ENCODE results near the gene ALPL. TPM values are rescaled to one million over a fixed set of nuclear protein-coding genes. Genes with fewer than 3 reads are reported as not detected.

Gene ALPL
- total RNA-seq, 1 donor from 2014 or later: 13.1 TPM

DNA sequence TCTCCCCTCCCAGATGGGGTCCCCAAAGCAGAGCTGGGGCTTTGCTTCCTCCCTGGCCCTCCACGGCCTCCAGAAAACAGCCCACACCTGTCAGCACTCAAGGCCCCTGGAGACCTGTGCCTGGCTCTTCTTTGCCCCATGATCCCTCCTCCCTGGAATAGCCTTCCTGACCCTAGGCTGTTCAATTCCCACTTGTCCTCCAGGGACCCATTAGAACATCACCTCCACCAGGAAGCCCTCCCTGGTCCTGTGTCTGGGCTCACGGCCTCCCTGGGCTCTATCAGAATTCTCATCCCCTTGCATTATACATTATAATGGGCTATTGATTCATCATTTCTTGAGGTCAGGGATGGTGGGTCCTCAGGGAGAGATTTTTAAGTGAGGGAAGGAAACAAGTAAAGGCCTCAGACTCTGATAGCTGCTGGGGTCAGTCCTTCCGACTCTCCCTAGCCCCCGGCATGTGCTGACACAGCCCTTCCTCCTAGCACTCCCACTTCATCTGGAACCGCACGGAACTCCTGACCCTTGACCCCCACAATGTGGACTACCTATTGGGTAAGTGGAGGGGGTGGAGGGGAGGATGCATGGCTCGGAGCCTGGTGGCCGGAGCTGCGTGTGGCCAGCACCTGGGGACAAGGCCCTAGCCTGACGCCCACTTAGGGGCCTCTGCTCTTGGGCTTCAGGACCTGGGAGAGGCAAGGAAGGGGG lies 60.8 kb downstream of the ALPL start:
- DNase-seq: no peak
- no peak for ATAC-seq
- intact Hi-C loops (cut with micrococcal nuclease): loop anchor here (10.0 kb wide), 1 partner anchor 55 kb away; no protein-coding TSS in a partner anchor

DNA sequence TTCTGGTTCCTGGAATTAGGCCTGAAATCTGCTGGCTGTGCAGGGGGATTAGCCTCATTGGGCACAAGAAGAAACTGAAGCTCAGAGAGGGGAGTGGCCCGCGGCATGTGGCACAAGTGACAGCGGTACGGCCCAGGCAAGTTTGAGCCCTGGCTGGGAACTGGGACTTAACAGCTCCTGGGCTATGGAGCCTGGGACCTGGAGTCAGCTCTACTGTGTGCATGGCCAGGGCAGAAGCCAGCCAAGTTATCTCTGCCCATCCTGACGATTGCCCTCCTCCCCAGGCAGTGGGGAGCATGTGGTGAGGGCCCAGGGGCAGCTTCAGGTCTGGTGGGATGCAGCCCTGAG lies 61.3 kb downstream of the ALPL start:
- no peak for ATAC-seq
- intact Hi-C loops (cut with micrococcal nuclease): loop anchor here (10.0 kb wide), 1 partner anchor 56 kb away; no protein-coding TSS in a partner anchor
- DNase-seq: no peak

DNA sequence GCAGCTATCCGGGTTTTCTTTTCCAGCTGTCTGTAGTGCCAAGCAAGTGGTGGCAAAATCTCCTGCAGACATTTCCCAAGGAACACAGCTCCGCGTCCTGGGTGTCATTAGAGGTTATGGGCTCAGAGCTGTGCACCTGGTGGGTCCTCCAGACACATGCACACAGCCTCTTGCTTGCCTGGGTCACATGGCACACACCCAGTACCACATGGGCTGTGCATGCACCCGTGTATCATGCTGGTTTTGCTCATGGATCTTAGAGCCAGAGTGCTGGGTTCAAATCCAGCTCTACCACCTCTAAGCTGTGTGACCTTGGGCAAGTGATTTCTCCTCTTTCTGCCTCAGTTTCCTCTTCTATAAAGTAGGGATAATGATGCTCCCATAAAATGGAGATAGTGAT lies 61.7 kb downstream of the ALPL start:
- DNase-seq: no peak
- intact Hi-C loops (cut with micrococcal nuclease): loop anchor here (10.0 kb wide), 1 partner anchor 56 kb away; no protein-coding TSS in a partner anchor

DNA sequence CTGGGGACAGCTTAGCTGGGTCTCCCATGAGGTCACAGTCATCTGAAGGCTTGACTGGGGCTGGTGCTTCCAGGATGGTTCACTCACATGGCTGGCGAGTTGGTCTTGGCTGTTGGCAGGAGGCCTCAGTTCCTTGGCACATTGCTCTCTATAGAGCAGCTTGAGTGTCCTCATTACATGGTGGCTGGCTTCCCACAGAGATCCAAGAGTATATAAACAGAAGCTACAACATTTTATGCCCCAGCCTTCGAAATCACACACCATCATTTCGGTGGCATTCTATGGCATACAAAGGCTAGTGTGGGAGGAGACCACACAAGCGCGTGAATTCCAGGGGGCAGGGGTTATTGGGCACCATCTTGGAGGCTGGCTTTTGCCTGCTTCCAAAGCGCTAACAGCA lies 63.0 kb downstream of the ALPL start:
- ATAC-seq: no peak
- intact Hi-C loops (cut with micrococcal nuclease): loop anchor here (10.0 kb wide), 1 partner anchor 57 kb away; no protein-coding TSS in a partner anchor
- no peak for DNase-seq

More for the DNA sequence above, 61.7 kb downstream of the ALPL start:
- no peak for ATAC-seq

DNA sequence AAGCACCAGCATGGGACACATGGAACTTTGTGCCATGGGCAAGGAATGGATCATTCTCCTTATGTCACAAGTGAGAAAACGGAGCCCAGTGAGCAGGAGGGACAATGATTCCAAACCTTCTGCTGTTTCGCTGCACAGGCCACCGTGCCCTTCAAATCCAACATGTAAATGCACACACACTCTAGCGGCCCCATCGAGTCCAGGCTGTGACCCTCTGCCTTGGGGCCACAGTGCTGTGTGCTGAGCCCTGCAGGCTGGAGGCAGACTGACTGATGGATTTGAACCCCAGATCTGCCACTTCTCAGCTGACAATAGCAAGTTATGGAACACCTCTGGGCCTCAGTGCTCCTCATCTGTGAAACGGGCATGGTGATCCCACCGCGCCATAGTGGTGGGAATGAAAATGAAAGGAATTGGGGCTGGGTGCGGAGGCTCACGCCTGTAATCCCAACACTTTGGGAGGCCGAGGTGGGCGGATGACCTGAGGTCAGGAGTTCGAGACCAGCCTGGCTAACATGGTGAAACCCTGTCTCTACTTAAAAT lies 63.6 kb downstream of the ALPL start:
- no peak for DNase-seq
- intact Hi-C loops (cut with micrococcal nuclease): loop anchor here (10.0 kb wide), 1 partner anchor 58 kb away; no protein-coding TSS in a partner anchor

DNA sequence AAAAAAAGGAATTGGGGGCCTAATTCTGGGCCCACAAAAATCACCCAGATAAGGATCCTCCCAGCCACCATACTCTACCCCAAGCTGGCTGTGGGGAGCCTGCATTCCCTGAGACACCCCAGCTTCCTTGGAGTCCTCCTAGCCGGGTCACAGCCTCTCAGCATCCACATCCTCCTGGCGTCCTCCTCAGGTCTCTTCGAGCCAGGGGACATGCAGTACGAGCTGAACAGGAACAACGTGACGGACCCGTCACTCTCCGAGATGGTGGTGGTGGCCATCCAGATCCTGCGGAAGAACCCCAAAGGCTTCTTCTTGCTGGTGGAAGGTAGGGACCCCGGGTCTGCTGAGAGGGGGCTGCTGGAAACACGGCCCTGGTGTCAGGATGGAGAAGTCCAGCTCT lies 64.3 kb downstream of the ALPL start:
- ATAC-seq: peak; percentile 2
- intact Hi-C loops (cut with micrococcal nuclease): loop anchor here (10.0 kb wide), 1 partner anchor 59 kb away; no protein-coding TSS in a partner anchor
- no peak for DNase-seq

More for the DNA sequence above, 63.6 kb downstream of the ALPL start:
- no peak for ATAC-seq

DNA sequence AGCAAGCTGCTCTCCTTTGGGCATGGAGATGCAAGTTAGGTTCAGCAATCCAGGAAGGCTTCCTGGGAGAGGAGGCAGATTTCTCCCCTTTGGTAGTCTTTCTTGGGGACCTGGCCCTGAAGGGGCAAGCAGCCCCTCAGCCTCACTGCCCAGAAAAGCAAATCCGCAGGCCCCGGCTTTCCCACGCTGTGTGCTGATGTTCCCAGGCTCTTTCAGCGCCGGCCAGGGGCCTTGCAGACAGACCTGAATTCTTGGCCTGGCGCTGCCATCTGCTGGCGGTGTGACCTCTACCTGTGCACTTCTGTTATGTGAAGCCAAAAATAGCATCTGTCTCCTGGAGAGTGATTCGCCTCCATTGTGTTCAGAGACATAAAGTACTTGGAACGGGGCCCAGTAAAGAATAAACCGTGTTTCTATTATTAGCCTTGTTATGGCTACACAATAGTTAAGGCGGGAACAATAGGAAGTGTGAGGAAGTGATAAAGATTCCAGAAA lies 64.8 kb downstream of the ALPL start:
- ATAC-seq: peak; percentile 93
- intact Hi-C loops (cut with micrococcal nuclease): loop anchor here (10.0 kb wide), 1 partner anchor 59 kb away; no protein-coding TSS in a partner anchor
- DNase-seq: peak; percentile 91

DNA sequence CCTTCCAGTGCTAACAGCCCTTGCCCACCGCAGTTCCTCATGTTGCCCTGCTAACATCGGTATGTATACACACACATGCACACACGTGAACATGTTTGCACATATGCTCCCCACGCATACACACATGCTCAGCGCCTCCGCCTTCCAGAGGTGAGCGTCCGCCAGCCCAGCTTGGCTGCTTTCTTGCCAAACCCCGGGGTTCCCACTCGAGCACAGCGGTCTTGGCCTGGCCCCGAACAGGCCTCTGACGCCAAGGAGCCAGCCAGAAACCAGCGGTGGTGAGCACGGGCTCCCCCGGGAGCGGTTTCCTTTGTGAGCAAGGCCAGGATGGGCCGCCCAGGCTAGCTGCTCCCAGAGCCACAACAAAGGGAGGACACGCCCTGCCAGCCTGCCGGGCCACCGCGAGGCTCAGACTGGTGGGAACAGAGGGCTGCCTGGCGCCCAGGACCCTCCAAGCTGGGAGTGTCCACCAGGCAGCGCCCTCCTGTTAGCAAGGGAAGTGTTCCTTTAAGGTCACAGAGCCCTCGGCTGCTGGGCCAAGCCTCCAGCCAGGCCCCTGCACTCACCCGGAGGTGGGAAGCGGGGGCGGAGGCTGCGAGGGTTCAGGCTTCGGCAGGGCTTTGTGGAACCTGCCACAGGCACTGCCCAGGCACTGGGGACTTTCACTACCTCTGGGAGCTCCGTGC lies 65.4 kb downstream of the ALPL start:
- DNase-seq (peak; percentile 85), ATAC-seq (peak; percentile 75)

DNA sequence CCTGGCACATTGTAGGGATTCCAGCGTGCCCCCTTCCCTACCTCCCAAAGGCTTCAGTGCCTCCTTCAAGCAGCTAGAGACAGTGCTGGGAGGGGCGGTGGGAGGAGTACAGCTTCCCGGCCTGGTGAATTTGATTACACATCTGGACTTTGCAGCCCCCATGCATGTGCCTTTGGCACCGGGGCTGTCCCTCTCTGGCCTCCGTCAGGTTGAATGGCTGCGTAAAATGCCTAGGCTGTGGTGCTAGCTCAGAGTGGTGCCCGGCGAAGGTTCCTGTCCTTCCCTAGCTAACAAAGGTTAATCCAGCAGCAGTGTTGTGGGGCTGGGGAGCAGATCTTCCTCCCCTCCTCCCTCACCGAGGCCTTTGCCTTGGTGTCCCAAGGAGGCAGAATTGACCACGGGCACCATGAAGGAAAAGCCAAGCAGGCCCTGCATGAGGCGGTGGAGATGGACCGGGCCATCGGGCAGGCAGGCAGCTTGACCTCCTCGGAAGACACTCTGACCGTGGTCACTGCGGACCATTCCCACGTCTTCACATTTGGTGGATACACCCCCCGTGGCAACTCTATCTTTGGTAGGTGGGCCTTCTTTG lies 66.2 kb downstream of the ALPL start:
- no peak for DNase-seq
- no peak for ATAC-seq
- intact Hi-C loops (cut with micrococcal nuclease): loop anchor here (10.0 kb wide), 1 partner anchor 61 kb away; no protein-coding TSS in a partner anchor

More for the DNA sequence above, 65.4 kb downstream of the ALPL start:
- intact Hi-C loops (cut with micrococcal nuclease): loop anchor here (10.0 kb wide), 1 partner anchor 60 kb away; no protein-coding TSS in a partner anchor

DNA sequence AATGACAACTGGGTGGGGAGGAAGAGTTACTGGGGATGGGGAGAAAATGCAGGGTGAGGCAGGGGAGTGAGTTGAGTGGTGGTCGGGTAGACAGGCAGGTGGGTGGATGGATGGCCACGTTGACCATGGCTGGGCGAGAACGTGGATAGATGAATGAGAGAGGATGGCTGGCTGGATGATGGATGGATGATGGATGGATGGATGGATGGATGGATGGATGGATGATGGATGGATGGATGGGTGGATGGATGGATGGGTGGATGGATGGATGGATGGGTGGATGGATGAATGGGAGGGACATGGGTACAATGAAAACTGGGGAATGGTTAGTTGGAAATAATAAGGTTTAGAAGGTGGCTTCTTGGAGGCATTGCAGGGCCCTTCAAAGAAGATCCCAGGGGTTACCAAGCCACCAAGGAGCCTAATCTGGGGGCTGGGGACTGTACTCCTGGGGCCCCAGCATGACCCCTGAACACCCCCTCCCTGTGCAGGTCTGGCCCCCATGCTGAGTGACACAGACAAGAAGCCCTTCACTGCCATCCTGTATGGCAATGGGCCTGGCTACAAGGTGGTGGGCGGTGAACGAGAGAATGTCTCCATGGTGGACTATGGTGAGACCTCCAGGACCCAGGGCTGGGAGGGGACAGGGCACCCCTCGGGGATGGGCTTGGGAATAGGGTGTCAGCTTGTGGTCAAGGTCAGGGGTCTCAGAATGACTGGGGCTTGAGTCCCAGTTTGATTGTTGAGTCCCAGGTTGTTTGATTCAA lies 67.0 kb downstream of the ALPL start:
- ATAC-seq (no peak), DNase-seq (no peak)
- intact Hi-C loops (cut with micrococcal nuclease): loop anchor here (10.0 kb wide), 1 partner anchor 61 kb away; no protein-coding TSS in a partner anchor

DNA sequence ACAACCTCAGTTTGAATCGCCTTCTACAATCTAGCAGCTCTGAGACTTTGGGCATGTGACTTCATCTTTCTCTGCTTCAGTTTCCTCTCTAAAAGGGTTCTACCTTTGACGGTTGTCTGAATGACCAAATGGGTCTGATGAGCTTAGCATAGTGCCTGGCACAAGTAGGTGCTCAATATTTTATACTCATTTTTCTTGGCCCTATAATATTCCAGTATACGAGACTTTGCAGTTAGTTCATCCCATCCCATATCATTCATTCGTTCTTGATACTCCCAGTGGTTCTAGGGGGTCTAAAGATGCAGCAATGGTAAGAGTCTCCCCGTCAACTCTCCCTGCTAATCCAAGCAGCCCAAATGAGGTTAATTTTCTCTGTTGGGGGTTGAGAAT lies 67.6 kb downstream of the ALPL start:
- intact Hi-C loops (cut with micrococcal nuclease): loop anchor here (10.0 kb wide), 1 partner anchor 62 kb away; no protein-coding TSS in a partner anchor
- DNase-seq (no peak), ATAC-seq (no peak)

DNA sequence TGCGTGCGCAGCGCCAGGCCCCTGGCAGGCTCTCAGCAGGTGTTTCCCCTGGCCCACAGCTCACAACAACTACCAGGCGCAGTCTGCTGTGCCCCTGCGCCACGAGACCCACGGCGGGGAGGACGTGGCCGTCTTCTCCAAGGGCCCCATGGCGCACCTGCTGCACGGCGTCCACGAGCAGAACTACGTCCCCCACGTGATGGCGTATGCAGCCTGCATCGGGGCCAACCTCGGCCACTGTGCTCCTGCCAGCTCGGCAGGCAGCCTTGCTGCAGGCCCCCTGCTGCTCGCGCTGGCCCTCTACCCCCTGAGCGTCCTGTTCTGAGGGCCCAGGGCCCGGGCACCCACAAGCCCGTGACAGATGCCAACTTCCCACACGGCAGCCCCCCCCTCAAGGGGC lies 68.1 kb downstream of the ALPL start:
- ATAC-seq (no peak), DNase-seq (no peak)
- intact Hi-C loops (cut with micrococcal nuclease): loop anchor here (10.0 kb wide), 1 partner anchor 63 kb away; no protein-coding TSS in a partner anchor

DNA sequence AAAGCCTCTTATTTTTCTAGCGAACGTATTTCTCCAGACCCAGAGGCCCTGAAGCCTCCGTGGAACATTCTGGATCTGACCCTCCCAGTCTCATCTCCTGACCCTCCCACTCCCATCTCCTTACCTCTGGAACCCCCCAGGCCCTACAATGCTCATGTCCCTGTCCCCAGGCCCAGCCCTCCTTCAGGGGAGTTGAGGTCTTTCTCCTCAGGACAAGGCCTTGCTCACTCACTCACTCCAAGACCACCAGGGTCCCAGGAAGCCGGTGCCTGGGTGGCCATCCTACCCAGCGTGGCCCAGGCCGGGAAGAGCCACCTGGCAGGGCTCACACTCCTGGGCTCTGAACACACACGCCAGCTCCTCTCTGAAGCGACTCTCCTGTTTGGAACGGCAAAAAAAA lies 68.7 kb downstream of the ALPL start:
- intact Hi-C loops (cut with micrococcal nuclease): loop anchor here (10.0 kb wide), 1 partner anchor 63 kb away; no protein-coding TSS in a partner anchor
- no peak for DNase-seq
- ATAC-seq: no peak

DNA sequence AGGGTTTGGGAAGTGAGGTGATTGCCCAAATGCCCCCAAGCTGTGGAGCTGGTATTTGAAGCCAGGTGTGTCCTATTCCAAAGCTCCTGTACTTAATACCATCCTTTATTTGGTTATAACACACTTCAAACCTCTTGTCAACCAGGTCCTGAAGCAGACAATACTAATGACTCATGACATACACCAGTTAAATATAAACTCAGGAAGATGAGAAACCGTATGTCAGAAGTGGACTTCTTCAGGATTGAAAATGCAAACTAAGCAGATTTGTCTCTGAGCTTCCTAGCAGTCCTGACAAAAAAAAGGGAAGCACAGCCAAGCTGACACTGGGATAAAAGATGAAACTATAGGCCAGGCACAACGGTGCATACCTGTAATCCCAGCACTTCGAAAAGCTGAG lies 70.6 kb downstream of the ALPL start:
- DNase-seq: no peak
- ATAC-seq: no peak
- intact Hi-C loops (cut with micrococcal nuclease): loop anchor here (10.0 kb wide), 1 partner anchor 65 kb away; no protein-coding TSS in a partner anchor

DNA sequence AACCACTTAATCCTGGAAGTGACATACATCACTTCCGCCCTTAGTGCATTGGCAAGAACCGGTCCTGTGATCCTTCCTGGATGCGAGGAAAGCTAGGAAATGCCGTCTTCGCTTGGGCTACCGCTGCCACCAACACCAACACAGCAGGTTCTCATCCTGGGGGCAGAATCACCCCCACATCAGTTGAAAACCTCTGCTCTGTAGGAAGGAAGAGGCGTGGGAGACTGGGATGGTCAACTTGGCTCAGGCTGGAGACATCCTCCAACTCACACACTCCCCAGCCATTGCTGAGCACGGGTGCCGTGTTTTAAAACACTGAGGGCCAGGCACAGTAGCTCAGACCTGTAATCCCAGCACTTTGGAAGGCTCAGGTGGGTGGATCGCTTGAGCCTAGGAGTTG lies 74.9 kb downstream of the ALPL start:
- intact Hi-C loops (cut with micrococcal nuclease): no loop called here
- no peak for ATAC-seq
- no peak for DNase-seq

DNA sequence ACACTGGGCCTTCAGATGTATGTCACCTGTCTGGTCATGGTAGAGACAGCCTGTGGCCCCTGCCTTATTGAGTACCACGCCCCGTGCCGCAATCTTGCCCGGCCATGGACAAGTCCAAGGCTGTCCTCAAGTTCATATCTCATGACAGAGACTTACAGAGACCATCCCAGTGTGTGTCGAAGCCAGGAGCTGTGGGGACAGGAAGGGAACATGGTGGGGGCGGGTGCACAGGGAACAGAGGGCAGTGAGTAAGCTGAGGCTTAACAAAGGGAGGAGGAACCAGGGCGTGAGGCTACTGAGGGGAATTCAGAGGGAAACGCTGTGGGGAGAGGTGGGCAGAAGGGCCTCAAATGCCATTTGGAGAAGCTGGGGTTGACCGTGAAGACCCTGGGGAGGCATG lies 75.8 kb downstream of the ALPL start:
- intact Hi-C loops (cut with micrococcal nuclease): no loop called here
- DNase-seq (no peak), ATAC-seq (peak; percentile 34)

DNA sequence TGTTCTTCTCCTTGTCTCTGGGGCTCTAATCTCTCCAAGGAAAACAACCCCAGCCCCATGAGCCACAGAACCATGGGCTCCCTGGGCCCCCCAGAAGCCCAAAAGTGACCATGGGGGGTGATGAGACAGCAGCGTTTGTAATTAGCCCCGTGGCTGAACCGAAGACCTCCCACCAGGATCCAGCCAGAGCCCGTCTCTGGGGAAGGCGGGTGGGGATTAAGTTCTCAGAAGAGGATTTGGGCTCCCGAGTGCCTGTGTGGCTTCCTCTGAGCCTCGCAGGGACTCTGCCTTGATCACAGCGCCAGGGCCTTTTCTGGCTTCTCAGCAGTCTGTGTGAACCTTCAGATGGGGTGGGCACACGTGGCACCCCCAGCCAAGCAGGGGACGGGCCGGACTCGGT lies 77.0 kb downstream of the ALPL start:
- intact Hi-C loops (cut with micrococcal nuclease): no loop called here
- no peak for DNase-seq
- ATAC-seq: no peak

DNA sequence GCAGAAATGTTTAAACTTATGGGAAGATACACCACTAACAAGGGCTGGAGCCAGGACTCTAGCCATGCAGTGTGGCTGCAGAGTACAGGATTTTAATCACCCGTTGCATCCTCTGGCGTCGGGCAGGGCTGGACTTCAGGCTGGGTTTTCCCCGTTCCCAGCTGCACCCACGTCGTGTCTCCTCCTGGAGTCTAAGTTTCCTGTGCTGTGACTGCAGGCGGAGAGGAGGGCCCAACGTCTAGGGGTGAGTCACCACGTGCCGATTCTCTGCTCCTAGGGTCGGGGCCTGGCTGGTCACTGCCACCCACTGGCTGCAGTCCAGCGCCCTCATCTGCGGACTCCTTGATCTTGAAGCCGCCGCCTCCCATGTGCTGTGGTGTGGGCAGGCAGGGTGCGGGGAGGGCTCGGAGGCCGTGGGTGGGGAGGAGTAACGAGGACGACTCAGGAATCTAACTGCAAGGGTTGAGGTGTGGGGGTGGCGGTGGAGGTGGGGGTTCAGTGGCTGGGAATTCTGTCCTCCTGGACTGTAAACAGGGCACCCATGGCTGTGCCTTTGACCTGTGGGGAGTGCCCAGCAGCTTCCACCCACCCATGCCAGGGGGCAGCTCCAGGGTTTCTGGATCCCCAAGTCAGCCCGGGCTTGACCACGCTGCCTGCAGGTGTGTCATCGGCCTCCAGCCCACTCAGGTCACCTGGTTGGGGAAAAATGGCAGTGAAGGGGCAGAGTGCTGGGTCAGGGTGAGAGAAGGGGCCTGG lies 77.8 kb downstream of the ALPL start:
- DNase-seq: peak; percentile 54
- ATAC-seq: peak; percentile 70
- intact Hi-C loops (cut with micrococcal nuclease): no loop called here
